C4-2B (cell line): Measurements from ENCODE around the gene GOLGA7B.

Source experiments
- ZFX ChIP-seq: fragments of 450-650 bp; IDR thresholded peaks from 2 replicates; pipeline ENCODE4 v1.6.1; 2017
- TF ChIP-seq, protein P1 (sequence below): fragments of 450-650 bp; conservative IDR thresholded peaks from 2 replicates; pipeline ENCODE4 v1.5.1; 2017; ENCODE audit warnings: mild to moderate bottlenecking

GRCh38 chr10:97861924-97862323 is 12.3 kb downstream of the GOLGA7B start:
- TF ChIP-seq, protein P1, sequence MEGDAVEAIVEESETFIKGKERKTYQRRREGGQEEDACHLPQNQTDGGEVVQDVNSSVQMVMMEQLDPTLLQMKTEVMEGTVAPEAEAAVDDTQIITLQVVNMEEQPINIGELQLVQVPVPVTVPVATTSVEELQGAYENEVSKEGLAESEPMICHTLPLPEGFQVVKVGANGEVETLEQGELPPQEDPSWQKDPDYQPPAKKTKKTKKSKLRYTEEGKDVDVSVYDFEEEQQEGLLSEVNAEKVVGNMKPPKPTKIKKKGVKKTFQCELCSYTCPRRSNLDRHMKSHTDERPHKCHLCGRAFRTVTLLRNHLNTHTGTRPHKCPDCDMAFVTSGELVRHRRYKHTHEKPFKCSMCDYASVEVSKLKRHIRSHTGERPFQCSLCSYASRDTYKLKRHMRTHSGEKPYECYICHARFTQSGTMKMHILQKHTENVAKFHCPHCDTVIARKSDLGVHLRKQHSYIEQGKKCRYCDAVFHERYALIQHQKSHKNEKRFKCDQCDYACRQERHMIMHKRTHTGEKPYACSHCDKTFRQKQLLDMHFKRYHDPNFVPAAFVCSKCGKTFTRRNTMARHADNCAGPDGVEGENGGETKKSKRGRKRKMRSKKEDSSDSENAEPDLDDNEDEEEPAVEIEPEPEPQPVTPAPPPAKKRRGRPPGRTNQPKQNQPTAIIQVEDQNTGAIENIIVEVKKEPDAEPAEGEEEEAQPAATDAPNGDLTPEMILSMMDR = no peak
- no peak for TF ChIP-seq ZFX
